Measurements from ENCODE around the gene DCXR. TPM values are rescaled to one million over a fixed set of nuclear protein-coding genes. Genes with fewer than 3 reads are reported as not detected.

The DCXR gene
- total and polyA plus RNA-seq, 2 donors (not counting 1 experiment from before 2014, with no cell fraction given): 63.9 to 143 TPM

GRCh38 chr17:82006468-82007227, 30.8 kb downstream of the DCXR start:
- H3K9me3 Mint-ChIP-seq (ENCODE audit: insufficient read depth): no peaks in the 10 kb centered on the region
- POLR2A ChIA-PET: no interaction called here
- Histone ChIP-seq H3K4me1 (ENCODE audit: control insufficient read depth in 2 of 2, insufficient read depth in 2 of 2, low read length in 2 of 2) (no peaks in the 10 kb centered on the region), H4K20me1 (ENCODE audit: control insufficient read depth, insufficient read depth, low read length, poor library complexity, severe bottlenecking) (no peaks in the 10 kb centered on the region), H3K27ac (ENCODE audit: low read length in 2 of 2) (no peak overlapping the region), H3K36me3 (replicated peaks in 1 of 2; ENCODE audit: control extremely low read depth in 1 of 2, control insufficient read depth in 1 of 2, extremely low read depth in 1 of 2, insufficient read depth in 2 of 2, low read length in 1 of 2) (peaks cover 0 to 2% of the 10 kb centered on the region in 2 experiments), H3K4me3 (ENCODE audit: control extremely low read depth in 1 of 5, extremely low read depth in 1 of 5, insufficient read depth in 1 of 5, low read depth in 2 of 5, low read length in 4 of 5) (no peak overlapping the region), H3K79me2 (ENCODE audit: control insufficient read depth, insufficient read depth, low read length) (peaks cover 3% of the 10 kb centered on the region), H2AFZ (ENCODE audit: insufficient read depth, low read depth, low read length, poor library complexity, severe bottlenecking) (no peak overlapping the region), H3K27me3 (replicated peaks in 1 of 4; ENCODE audit: control extremely low read depth in 1 of 4, control insufficient read depth in 3 of 4, insufficient read depth in 4 of 4, low read length in 3 of 4) (no peaks in the 10 kb centered on the region), H3K9me3 (ENCODE audit: control extremely low read depth in 1 of 3, control insufficient read depth in 2 of 3, insufficient read depth in 1 of 3, low read length in 2 of 3) (no peaks in the 10 kb centered on the region), H3K4me2 (replicated peaks; ENCODE audit: low read depth, low read length, poor library complexity, severe bottlenecking) (no peak overlapping the region), H3K9ac (ENCODE audit: low read length) (no peak overlapping the region)
- H3K27me3 Mint-ChIP-seq: no peaks in the 10 kb centered on the region
- no peaks in the 10 kb centered on the region for H3K4me1 Mint-ChIP-seq
- 95% methylated on average over 22 of the region's 24 CpGs for WGBS (ENCODE audit: insufficient coverage)
- TF ChIP-seq CTCF (IDR thresholded peaks at IDR 0.05) (no peak), EZH2 (IDR thresholded peaks at IDR 0.05; ENCODE audit: borderline replicate concordance, insufficient read depth, low read depth, low read length, poor library complexity, severe bottlenecking) (no peak)
- intact Hi-C loops (cut with micrococcal nuclease): no loop called here
- no peak overlapping the region for H3K4me3 Mint-ChIP-seq
- H3K27ac Mint-ChIP-seq: no peak overlapping the region
- DNase-seq: no peak
- CTCF ChIA-PET: no interaction called here
- no peak for ATAC-seq (ENCODE audit: low read depth)

GRCh38 chr17:82005701-82006348, 31.7 kb downstream of the DCXR start:
- H4K20me1 ChIP-seq (ENCODE audit: control insufficient read depth, insufficient read depth, low read length, poor library complexity, severe bottlenecking): no peaks in the 10 kb centered on the region
- intact Hi-C loops (cut with micrococcal nuclease): no loop called here
- ChIA-PET POLR2A (no interaction called here), CTCF (no interaction called here)
- TF ChIP-seq CTCF (IDR thresholded peaks at IDR 0.05) (no peak), EZH2 (IDR thresholded peaks at IDR 0.05; ENCODE audit: borderline replicate concordance, insufficient read depth, low read depth, low read length, poor library complexity, severe bottlenecking) (no peak)
- no peak overlapping the region for H3K4me3 ChIP-seq (ENCODE audit: control extremely low read depth in 1 of 5, extremely low read depth in 1 of 5, insufficient read depth in 1 of 5, low read depth in 2 of 5, low read length in 4 of 5)
- H3K36me3 ChIP-seq (replicated peaks in 1 of 2; ENCODE audit: control extremely low read depth in 1 of 2, control insufficient read depth in 1 of 2, extremely low read depth in 1 of 2, insufficient read depth in 2 of 2, low read length in 1 of 2): peaks cover 0 to 2% of the 10 kb centered on the region in 2 experiments
- Mint-ChIP-seq H3K27ac (no peak overlapping the region), H3K4me3 (no peak overlapping the region), H3K27me3 (no peaks in the 10 kb centered on the region), H3K9me3 (ENCODE audit: insufficient read depth) (no peaks in the 10 kb centered on the region), H3K4me1 (no peaks in the 10 kb centered on the region)
- WGBS (ENCODE audit: insufficient coverage): 95% methylated on average over 26 of the region's 30 CpGs
- H3K27me3 ChIP-seq (replicated peaks in 1 of 4; ENCODE audit: control extremely low read depth in 1 of 4, control insufficient read depth in 3 of 4, insufficient read depth in 4 of 4, low read length in 3 of 4): no peaks in the 10 kb centered on the region
- no peak overlapping the region for H2AFZ ChIP-seq (ENCODE audit: insufficient read depth, low read depth, low read length, poor library complexity, severe bottlenecking)
- H3K4me2 ChIP-seq (replicated peaks; ENCODE audit: low read depth, low read length, poor library complexity, severe bottlenecking): no peak overlapping the region
- H3K27ac ChIP-seq (ENCODE audit: low read length in 2 of 2): no peak overlapping the region
- peaks cover 3% of the 10 kb centered on the region for H3K79me2 ChIP-seq (ENCODE audit: control insufficient read depth, insufficient read depth, low read length)
- H3K9me3 ChIP-seq (ENCODE audit: control extremely low read depth in 1 of 3, control insufficient read depth in 2 of 3, insufficient read depth in 1 of 3, low read length in 2 of 3): no peaks in the 10 kb centered on the region
- H3K4me1 ChIP-seq (ENCODE audit: control insufficient read depth in 2 of 2, insufficient read depth in 2 of 2, low read length in 2 of 2): no peaks in the 10 kb centered on the region
- DNase-seq (no peak), ATAC-seq (ENCODE audit: low read depth) (no peak)
- H3K9ac ChIP-seq (ENCODE audit: low read length): no peak overlapping the region

All from B cell (primary cell).